Measurements from ENCODE around the gene PAWR.

- no peak for TF ChIP-seq TCF4 (CRISPR knock-in tag; IDR thresholded peaks at IDR 0.05; ENCODE audit: borderline replicate concordance)
- TF ChIP-seq POU6F1 (CRISPR knock-in tag; IDR thresholded peaks at IDR 0.05; ENCODE audit: borderline replicate concordance, low read depth) = no peak
- no peak for TF ChIP-seq ZFP30 (CRISPR knock-in tag; IDR thresholded peaks at IDR 0.05)
- TF ChIP-seq SNAI2 (CRISPR knock-in tag; IDR thresholded peaks at IDR 0.05) = no peak
- no peak for TF ChIP-seq ZNF565 (CRISPR knock-in tag; conservative IDR thresholded peaks at IDR 0.05; ENCODE audit: low read depth)
- no peak for TF ChIP-seq RARB (CRISPR knock-in tag; IDR thresholded peaks at IDR 0.05)
- no peak for TF ChIP-seq CSRNP3 (CRISPR knock-in tag; IDR thresholded peaks at IDR 0.05)
- no peak for TF ChIP-seq PPARA (CRISPR knock-in tag; IDR thresholded peaks at IDR 0.05; ENCODE audit: borderline replicate concordance)
- TF ChIP-seq OSR1 (CRISPR knock-in tag; IDR thresholded peaks at IDR 0.05) = no peak
Measured at GRCh38 chr12:79553863-79554574, 136.7 kb downstream of the PAWR start.
